T-cell (primary cell): ENCODE data around the gene CA5A. TPM values are rescaled to one million over a fixed set of nuclear protein-coding genes. Genes with fewer than 3 reads are reported as not detected.
"Not testable (repeated sequence)": the region's sequence is repeated elsewhere in the genome, so short reads cannot be mapped to it uniquely, and the experiment has no call there.

Source experiments
- ATAC-seq, 4 experiments: fragments of 200-7000 bp in 3 of 4; fragments of 150-1000 bp in 1 of 4; cut with Tn5 transposase; replicated peaks in 1 of 4; 1 replicate in 3 of 4; 2 replicates in 1 of 4; pipeline ENCODE4 v1.10.0; 2021; ENCODE audit warnings: moderate library complexity in 3 of 4, mild to moderate bottlenecking in 2 of 4, moderate number of reproducible peaks in 1 of 4
- CTCF ChIA-PET, 2 donors: fragments of 300-600 bp; sonication (Branson Sonifier 250); formaldehyde crosslinking; loops; one replicate each; lab custom pipeline; 2022; ENCODE audit warnings: antibody characterized with exemption in 2 of 2; lab: Charles Lee
- POLR2A ChIA-PET, 2 donors: fragments of 300-600 bp; sonication (Branson Sonifier 250); formaldehyde crosslinking; loops; one replicate each; lab custom pipeline; 2022; ENCODE audit warnings: antibody characterized with exemption in 2 of 2; lab: Charles Lee
- DNase-seq, 35 experiments: peaks; one replicate each; pipeline versions ENCODE4 v3.0.0 to v3.0.0-alpha.2; 2013 to 2023
- H3K27ac ChIP-seq: one replicate; pipeline ENCODE4 v1.5.1; 2013; ENCODE audit warnings: low read length
- H3K27me3 ChIP-seq, 2 experiments: replicated peaks in 1 of 2; 1 replicate in 1 of 2; 2 replicates in 1 of 2; pipeline versions ENCODE4 v1.6.1 to v1.7.0; 2013; ENCODE audit warnings: low read length in 1 of 2, mixed read lengths in 1 of 2; ENCODE audit not compliant: control insufficient read depth in 2 of 2, insufficient read depth in 2 of 2; ENCODE audit errors: extremely low read depth in 1 of 2
- H3K36me3 ChIP-seq, 2 donors: 1 replicate in 1 of 2; 2 replicates in 1 of 2; pipeline versions ENCODE4 v1.6.1 to v1.7.0; 2013; ENCODE audit warnings: low read length in 1 of 2; ENCODE audit not compliant: control insufficient read depth in 2 of 2, insufficient read depth in 1 of 2; ENCODE audit errors: extremely low read depth in 1 of 2
- H3K4me1 ChIP-seq, 2 experiments: 1 replicate in 1 of 2; 2 replicates in 1 of 2; pipeline versions ENCODE4 v1.6.1 to v1.7.0; 2013; ENCODE audit warnings: low read length in 2 of 2, mixed read lengths in 1 of 2; ENCODE audit not compliant: insufficient read depth in 2 of 2, control insufficient read depth in 1 of 2; ENCODE audit errors: extremely low read depth in 1 of 2
- H3K4me3 ChIP-seq, 2 donors: 1 replicate in 1 of 2; 2 replicates in 1 of 2; pipeline versions ENCODE4 v1.5.1 to v1.7.0; 2013; ENCODE audit warnings: mild to moderate bottlenecking in 2 of 2, low read length in 1 of 2, moderate library complexity in 1 of 2; ENCODE audit not compliant: control insufficient read depth in 1 of 2; ENCODE audit errors: extremely low read depth in 1 of 2
- H3K9me3 ChIP-seq: 2 replicates; pipeline ENCODE4 v1.7.0; 2013
- H3K27ac Mint-ChIP-seq, 2 donors: one replicate each; pipeline ENCODE4 v1.8.0; 2020 to 2021; ENCODE audit warnings: mild to moderate bottlenecking in 2 of 2, mixed read lengths in 2 of 2
- H3K27me3 Mint-ChIP-seq, 2 donors: one replicate each; pipeline ENCODE4 v1.8.0; 2021 to 2022; ENCODE audit warnings: mixed read lengths in 2 of 2
- H3K36me3 Mint-ChIP-seq: one replicate; pipeline ENCODE4 v1.8.0; 2021; ENCODE audit warnings: mixed read lengths
- H3K4me1 Mint-ChIP-seq, 3 donors: one replicate each; pipeline ENCODE4 v1.8.0; 2020 to 2022; ENCODE audit warnings: mixed read lengths in 3 of 3, mild to moderate bottlenecking in 1 of 3
- H3K4me3 Mint-ChIP-seq, 3 donors: one replicate each; pipeline ENCODE4 v1.8.0; 2020 to 2022; ENCODE audit warnings: mild to moderate bottlenecking in 3 of 3, mixed read lengths in 3 of 3, moderate library complexity in 3 of 3
- H3K9me3 Mint-ChIP-seq, 3 donors: one replicate each; pipeline ENCODE4 v1.8.0; 2020 to 2022; ENCODE audit warnings: mixed read lengths in 3 of 3
- WGBS: methylation state at CpG from one replicate; pipeline ENCODE4 v1.1.5; 2013; ENCODE audit warnings: missing lambda C conversion rate; ENCODE audit not compliant: insufficient coverage; 5-methylcytosine and 5-hydroxymethylcytosine counted together
- total RNA-seq, 35 experiments: library from RNA in 6 of 35; stranded (reverse) in 6 of 35; fragments of 120-200 nt in 1 of 35; gene quantifications; one replicate each; pipeline versions ENCODE4 v1.2.1 to v1.2.4 and lab custom pipeline; 2013 to 2026

Gene CA5A
- total RNA-seq, 5 donors from 2014 or later (not counting 1 experiment from before 2014, with no cell fraction given) = 0.20 TPM; not detected in 4

DNA sequence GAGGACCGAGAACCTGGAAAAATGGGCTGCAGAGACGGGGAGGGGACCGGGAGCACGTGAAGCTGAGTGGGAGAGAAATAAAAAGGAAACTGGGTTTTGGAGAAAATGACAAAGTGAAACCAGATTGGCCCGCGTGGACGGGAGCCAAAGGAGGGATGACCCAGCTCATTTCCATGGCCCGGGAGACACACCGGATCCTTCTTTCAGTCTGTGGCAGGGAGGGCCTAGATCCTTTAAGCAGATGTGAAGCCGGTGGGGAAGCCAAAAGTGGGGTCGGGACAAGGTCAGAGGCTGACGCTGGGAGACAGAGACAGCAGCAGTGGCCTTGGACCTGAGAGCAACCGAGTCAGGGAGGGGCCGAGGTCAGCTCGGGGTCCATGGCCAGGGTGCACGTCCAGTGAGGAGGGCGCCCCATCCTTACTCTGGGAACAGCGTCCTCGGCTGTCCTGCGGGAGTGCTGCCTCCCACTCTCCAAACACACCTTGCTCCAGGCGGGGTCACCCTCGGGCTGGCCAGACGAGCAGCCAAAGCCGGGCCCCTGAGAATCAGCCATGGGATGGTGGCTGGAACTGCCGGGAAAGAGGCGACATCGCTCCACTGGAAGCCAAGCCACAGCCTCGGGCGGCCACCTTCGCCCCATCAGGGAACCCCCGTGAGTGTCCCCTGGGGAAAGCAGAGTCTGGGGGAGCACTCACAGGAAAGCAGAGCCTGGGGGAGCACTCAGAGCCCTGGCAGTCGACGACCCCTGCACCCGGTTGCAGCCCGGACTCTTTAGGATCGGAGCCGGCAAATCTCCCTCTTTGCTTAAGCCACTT is 17.3 kb downstream of the CA5A start:
- Histone ChIP-seq H3K36me3 (no peaks in the 10 kb centered on the region), H3K4me3 (no peak overlapping the region), H3K27ac (no peak overlapping the region), H3K27me3 (peaks cover 0 to 12% of the 10 kb centered on the region in 2 experiments), H3K9me3 (no peaks in the 10 kb centered on the region), H3K4me1 (no peaks in the 10 kb centered on the region)
- DNase-seq = no peak
- POLR2A ChIA-PET = interaction anchor here in 1 of 2 donors (0.6 kb wide), 1 partner anchor 693 kb away, joined by 3 read pairs; no protein-coding TSS in a partner anchor
- 77% methylated on average over 34 of the region's 37 CpGs for WGBS
- H3K36me3 Mint-ChIP-seq = no peaks in the 10 kb centered on the region
- no peak for ATAC-seq
- H3K27ac Mint-ChIP-seq = no peak overlapping the region
- no peaks in the 10 kb centered on the region for H3K9me3 Mint-ChIP-seq
- CTCF ChIA-PET = no interaction called here
- no peak overlapping the region for H3K4me3 Mint-ChIP-seq
- peaks cover 0 to 2% (median 0%) of the 10 kb centered on the region in 3 donors for H3K4me1 Mint-ChIP-seq
- H3K27me3 Mint-ChIP-seq = peaks cover 0 to 8% of the 10 kb centered on the region in 2 donors

DNA sequence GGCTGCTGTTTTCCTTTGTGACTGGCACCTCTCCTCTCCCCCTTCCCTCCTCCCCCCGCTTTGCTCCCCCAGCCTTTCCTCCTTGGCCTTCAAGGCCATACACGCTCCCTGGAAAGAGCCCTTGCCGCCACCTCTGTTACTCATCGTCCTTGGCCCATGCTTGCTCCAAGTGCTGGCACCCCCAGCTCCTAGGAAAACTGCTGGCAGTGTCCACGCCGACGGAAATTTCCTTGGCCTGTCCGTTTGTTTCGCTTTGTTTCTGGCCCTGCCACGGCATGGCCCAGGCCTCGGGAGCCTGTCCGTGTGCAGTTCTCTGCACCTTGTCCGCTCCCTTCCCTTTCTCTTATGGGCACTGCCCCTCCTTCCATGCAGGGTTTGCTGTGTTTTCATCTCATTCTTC is 18.0 kb downstream of the CA5A start:
- Histone ChIP-seq H3K27ac (no peak overlapping the region), H3K27me3 (peaks cover 0 to 18% of the 10 kb centered on the region in 2 experiments), H3K36me3 (no peaks in the 10 kb centered on the region), H3K4me1 (no peaks in the 10 kb centered on the region), H3K9me3 (no peaks in the 10 kb centered on the region), H3K4me3 (no peak overlapping the region)
- ChIA-PET POLR2A (no interaction called here), CTCF (no interaction called here)
- no peak overlapping the region for H3K27ac Mint-ChIP-seq
- no peak overlapping the region for H3K4me3 Mint-ChIP-seq
- peaks cover 0 to 2% (median 0%) of the 10 kb centered on the region in 3 donors for H3K4me1 Mint-ChIP-seq
- no peak for DNase-seq
- no peak for ATAC-seq
- no peaks in the 10 kb centered on the region for H3K9me3 Mint-ChIP-seq
- H3K27me3 Mint-ChIP-seq = peaks cover 0 to 8% of the 10 kb centered on the region in 2 donors
- no peaks in the 10 kb centered on the region for H3K36me3 Mint-ChIP-seq
- 94% methylated on average over 11 of the region's 13 CpGs for WGBS

DNA sequence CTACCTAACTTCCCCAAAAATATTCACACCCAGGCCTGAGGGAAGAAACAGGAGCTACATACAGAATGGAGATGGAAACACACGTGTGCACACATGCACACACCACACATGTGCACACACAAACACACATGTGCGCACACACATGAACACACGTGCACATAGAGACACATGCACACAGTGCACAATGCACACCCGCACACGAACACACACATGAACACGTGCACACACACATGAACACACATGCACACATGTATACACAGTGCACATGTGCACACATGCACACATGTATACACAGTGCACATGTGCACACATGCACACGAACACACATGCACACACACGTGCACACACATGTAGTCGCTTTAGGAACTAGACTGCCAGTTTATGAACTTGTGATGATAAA is 18.8 kb downstream of the CA5A start:
- no peaks in the 10 kb centered on the region for H3K9me3 Mint-ChIP-seq
- Histone ChIP-seq H3K4me1 (no peaks in the 10 kb centered on the region), H3K9me3 (no peaks in the 10 kb centered on the region), H3K27ac (no peak overlapping the region), H3K27me3 (peaks cover 0 to 18% of the 10 kb centered on the region in 2 experiments), H3K36me3 (no peaks in the 10 kb centered on the region), H3K4me3 (no peak overlapping the region)
- DNase-seq (no peak), ATAC-seq (no peak)
- 87% methylated on average over 9 of the region's 9 CpGs for WGBS
- no peak overlapping the region for H3K27ac Mint-ChIP-seq
- POLR2A ChIA-PET = no interaction called here
- CTCF ChIA-PET = no interaction called here
- peaks cover 0 to 2% (median 0%) of the 10 kb centered on the region in 3 donors for H3K4me1 Mint-ChIP-seq
- H3K36me3 Mint-ChIP-seq = no peaks in the 10 kb centered on the region
- H3K4me3 Mint-ChIP-seq = no peak overlapping the region
- peaks cover 0 to 10% of the 10 kb centered on the region in 2 donors for H3K27me3 Mint-ChIP-seq

DNA sequence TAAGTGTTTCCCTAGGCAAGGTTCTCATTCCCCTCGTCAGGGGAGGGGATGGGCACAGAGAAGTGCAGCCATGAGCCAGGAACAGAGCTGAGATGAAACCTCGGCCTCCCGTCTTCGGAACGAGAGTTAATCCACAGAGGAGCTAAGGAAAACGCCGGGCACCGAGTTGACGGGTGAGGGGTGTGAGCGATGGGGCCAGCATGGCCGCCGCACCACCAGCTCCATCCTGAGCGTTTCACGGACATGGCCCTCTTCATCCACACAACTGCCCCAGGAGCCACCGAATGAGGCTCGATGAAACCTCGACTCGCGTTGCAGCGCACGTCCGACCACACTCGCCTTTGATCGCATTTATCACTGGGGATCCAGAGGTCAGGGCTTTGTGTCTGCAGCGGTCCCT is 21.5 kb downstream of the CA5A start:
- no peak overlapping the region for H3K27ac ChIP-seq
- no peaks in the 10 kb centered on the region for H3K9me3 ChIP-seq
- Mint-ChIP-seq H3K4me1 (peaks cover 0 to 2% (median 0%) of the 10 kb centered on the region in 3 donors), H3K27me3 (peaks cover 0 to 12% of the 10 kb centered on the region in 2 donors), H3K9me3 (no peaks in the 10 kb centered on the region), H3K36me3 (no peaks in the 10 kb centered on the region), H3K4me3 (no peak overlapping the region), H3K27ac (no peak overlapping the region)
- H3K36me3 ChIP-seq = no peaks in the 10 kb centered on the region
- 93% methylated on average over 20 of the region's 25 CpGs for whole genome bisulfite sequencing
- no peaks in the 10 kb centered on the region for H3K4me1 ChIP-seq
- H3K27me3 ChIP-seq = peaks cover 0 to 21% of the 10 kb centered on the region in 2 experiments
- no peak for DNase-seq
- ChIA-PET CTCF (no interaction called here), POLR2A (no interaction called here)
- ATAC-seq = no peak
- H3K4me3 ChIP-seq = no peak overlapping the region

DNA sequence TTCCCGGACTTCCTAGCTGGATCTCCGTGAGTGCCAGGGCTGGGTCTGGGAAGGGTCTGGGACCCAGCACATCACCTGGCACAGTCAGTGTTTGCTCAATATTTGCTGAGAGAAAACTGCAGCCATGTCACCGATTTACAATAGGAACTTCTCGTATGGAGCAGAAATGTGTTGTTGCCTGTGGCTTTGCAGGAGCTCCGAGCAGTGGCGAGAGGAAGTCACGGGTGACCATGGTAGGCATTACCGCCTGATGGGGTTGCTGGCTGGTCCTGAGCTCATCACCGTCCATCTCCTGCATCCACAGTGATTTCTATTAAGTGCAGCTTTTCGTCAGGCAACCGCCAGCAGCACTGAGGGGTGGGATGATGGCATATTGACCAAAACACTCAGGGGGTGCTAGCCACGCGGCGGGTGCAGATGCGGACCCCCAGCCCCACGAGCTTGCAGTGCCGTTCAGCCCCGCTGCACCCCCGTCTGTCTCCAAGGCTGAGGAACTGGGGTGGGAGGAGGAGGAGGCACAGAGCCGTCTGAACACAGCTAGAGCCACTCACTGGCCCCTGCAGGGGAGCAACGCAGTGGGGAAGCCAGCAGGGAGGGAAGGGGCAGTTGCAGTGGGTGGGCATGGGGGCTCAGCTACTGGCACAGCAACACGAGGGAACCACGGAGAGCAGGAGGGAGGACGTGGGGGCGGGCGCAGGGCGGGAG is 22.2 kb downstream of the CA5A start:
- peaks cover 0 to 12% of the 10 kb centered on the region in 2 donors for H3K27me3 Mint-ChIP-seq
- H3K4me3 ChIP-seq, ATAC-seq, H3K9me3 Mint-ChIP-seq, H3K4me1 Mint-ChIP-seq, DNase-seq, H3K36me3 ChIP-seq, H3K4me3 Mint-ChIP-seq, H3K4me1 ChIP-seq, CTCF ChIA-PET, H3K27ac ChIP-seq, H3K36me3 Mint-ChIP-seq, H3K9me3 ChIP-seq, POLR2A ChIA-PET, H3K27ac Mint-ChIP-seq: not testable (repeated sequence)
- H3K27me3 ChIP-seq = peaks cover 0 to 21% of the 10 kb centered on the region in 2 experiments
- 84% methylated on average over 21 of the region's 27 CpGs for WGBS

DNA sequence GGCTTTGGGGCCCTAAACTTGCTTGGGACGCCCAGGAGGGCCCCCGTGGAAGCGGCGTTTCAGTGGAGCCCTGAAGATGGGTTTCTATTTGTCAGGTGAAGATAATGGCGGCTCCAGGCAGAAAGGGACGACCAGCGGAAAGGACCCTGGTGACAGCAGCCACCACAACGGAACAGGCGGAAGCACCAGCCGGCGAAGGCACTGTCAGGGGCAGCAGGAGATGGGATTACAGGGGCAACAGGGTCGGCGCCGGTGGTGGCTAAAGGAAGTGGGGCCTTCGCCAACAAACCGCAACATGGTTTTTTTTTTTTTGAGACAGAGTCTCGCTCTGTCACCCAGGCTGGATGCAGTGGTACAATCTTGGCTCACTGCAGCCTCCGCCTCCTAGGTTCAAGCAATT is 23.6 kb downstream of the CA5A start:
- H3K36me3 Mint-ChIP-seq, H3K27ac Mint-ChIP-seq: not testable (repeated sequence)

More for the DNA sequence above, 23.6 kb downstream of the CA5A start:
- H3K27me3 ChIP-seq = peaks cover 0 to 19% of the 10 kb centered on the region in 2 experiments
- H3K4me3 ChIP-seq, CTCF ChIA-PET, H3K9me3 Mint-ChIP-seq, POLR2A ChIA-PET, DNase-seq, H3K27me3 Mint-ChIP-seq, H3K4me1 Mint-ChIP-seq, H3K4me1 ChIP-seq, ATAC-seq, H3K27ac ChIP-seq, H3K36me3 ChIP-seq, H3K9me3 ChIP-seq: not testable (repeated sequence)
- H3K4me3 Mint-ChIP-seq = peak overlapping the region in 1 of 3 donors; percentile 17
- WGBS = 78% methylated on average over 17 of the region's 18 CpGs
